Loucy (cell line): ENCODE measurements around the gene GAK.

Experiments
- H2AFZ ChIP-seq: fragments of 200-600 bp; sonication (generic); 2 replicates; pipeline ENCODE4 v1.6.0; 2016; ENCODE audit warnings: antibody characterized with exemption, mild to moderate bottlenecking, low read length, moderate library complexity
- H3F3A ChIP-seq: fragments of 200-600 bp; 2 replicates; pipeline ENCODE4 v1.6.0; 2016; ENCODE audit warnings: antibody characterized with exemption, low read depth, mild to moderate bottlenecking
- H3K27me3 ChIP-seq: fragments of 200-600 bp; sonication (generic); 2 replicates; pipeline ENCODE4 v1.6.1; 2014; ENCODE audit warnings: low read length, mild to moderate bottlenecking; ENCODE audit not compliant: insufficient read depth, poor library complexity, severe bottlenecking
- H3K36me3 ChIP-seq: fragments of 200-600 bp; sonication (generic); 2 replicates; pipeline ENCODE4 v1.6.1; 2016; ENCODE audit warnings: low read length; ENCODE audit not compliant: insufficient read depth
- H3K4me1 ChIP-seq: fragments of 200-600 bp; sonication (generic); 2 replicates; pipeline ENCODE4 v1.5.1; 2014; ENCODE audit warnings: low read length, mild to moderate bottlenecking; ENCODE audit not compliant: insufficient read depth, poor library complexity, severe bottlenecking
- H3K4me2 ChIP-seq: fragments of 200-600 bp; sonication (generic); 2 replicates; pipeline ENCODE4 v1.6.0; 2014; ENCODE audit warnings: antibody characterized with exemption, low read length, low read depth, mild to moderate bottlenecking; ENCODE audit not compliant: poor library complexity, severe bottlenecking
- H3K4me3 ChIP-seq: fragments of 200-600 bp; sonication (generic); 2 replicates; pipeline ENCODE4 v1.5.1; 2014; ENCODE audit warnings: low read length, mild to moderate bottlenecking, mixed read lengths; ENCODE audit not compliant: poor library complexity, severe bottlenecking
- H3K79me2 ChIP-seq: fragments of 200-600 bp; sonication (generic); 2 replicates; pipeline ENCODE4 v1.6.1; 2014; ENCODE audit warnings: low read length; ENCODE audit not compliant: insufficient read depth
- H3K9ac ChIP-seq: fragments of 200-600 bp; sonication (generic); 2 replicates; pipeline ENCODE4 v1.6.0; 2014; ENCODE audit warnings: mild to moderate bottlenecking, low read depth, low read length, moderate library complexity; ENCODE audit not compliant: poor library complexity, severe bottlenecking
- H3K9me2 ChIP-seq: fragments of 200-600 bp; sonication (generic); replicated peaks from 2 replicates; pipeline ENCODE4 v1.6.1; 2016; ENCODE audit warnings: low read depth, low read length, mixed read lengths
- H3K9me3 ChIP-seq: fragments of 200-600 bp; sonication (generic); 2 replicates; pipeline ENCODE4 v1.6.1; 2014; ENCODE audit warnings: mild to moderate bottlenecking, antibody characterized with exemption, low read length, low read depth; ENCODE audit not compliant: insufficient read depth
- H4K20me1 ChIP-seq: fragments of 200-600 bp; sonication (generic); 2 replicates; pipeline ENCODE4 v1.6.0; 2014; ENCODE audit warnings: antibody characterized with exemption, low read length, mild to moderate bottlenecking; ENCODE audit not compliant: insufficient read depth, poor library complexity, severe bottlenecking
- EZH2phosphoT487 ChIP-seq: fragments of 200-600 bp; IDR thresholded peaks from 2 replicates; pipeline ENCODE4 v1.6.1; 2018; ENCODE audit warnings: antibody characterized with exemption, mild to moderate bottlenecking, moderate library complexity, borderline replicate concordance
- TF ChIP-seq, protein P1 (sequence below): fragments of 200-600 bp; sonication (generic); conservative IDR thresholded peaks from 2 replicates; pipeline ENCODE4 v1.5.1; 2014; ENCODE audit warnings: mild to moderate bottlenecking, antibody characterized with exemption, low read length

The GAK gene

DNA sequence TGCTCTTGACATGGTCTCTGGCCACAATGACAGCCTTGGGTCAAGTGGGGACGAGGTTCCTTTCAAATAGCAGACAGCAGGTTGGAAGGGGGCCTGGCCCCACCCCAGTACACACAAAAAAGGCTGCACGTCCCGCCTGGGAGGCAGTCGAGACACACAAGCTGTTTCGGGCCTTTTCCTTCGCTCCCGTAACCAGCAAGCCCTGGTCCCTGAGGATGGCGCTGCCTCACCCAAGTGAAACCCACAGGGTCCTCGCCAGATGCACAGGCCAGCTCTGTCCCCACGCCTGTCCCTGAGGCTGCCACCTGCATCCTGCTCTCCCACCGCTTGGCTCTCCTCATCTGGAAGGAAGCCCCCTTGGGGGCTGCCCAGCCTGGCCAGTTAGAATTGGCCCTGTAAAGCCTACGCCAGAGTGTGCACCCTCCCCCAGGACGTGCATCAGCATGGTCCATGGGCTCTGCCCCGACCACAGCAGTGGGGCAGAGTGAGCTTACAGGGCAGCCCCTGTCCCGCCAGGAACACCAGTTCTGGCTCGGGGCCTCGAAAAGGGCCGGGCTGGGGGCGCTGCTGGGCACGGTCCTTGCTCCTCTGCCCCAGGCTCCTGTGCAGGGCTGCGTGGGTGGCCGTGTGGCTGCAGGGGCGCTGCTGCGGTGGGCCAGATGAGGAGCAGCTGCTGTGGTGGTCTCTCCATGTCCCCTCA, 108.2 kb downstream of the GAK start:
- Histone ChIP-seq H3K4me1 (no peaks in the 10 kb centered on the region), H3K27me3 (no peaks in the 10 kb centered on the region), H3K9me2 (no peaks in the 10 kb centered on the region), H3K79me2 (no peaks in the 10 kb centered on the region), H2AFZ (no peak overlapping the region), H4K20me1 (no peaks in the 10 kb centered on the region), H3K9me3 (peaks cover 8% of the 10 kb centered on the region; the same call in 1 of the 2 replicates), H3K4me2 (no peak overlapping the region), H3F3A (no peaks in the 10 kb centered on the region), H3K4me3 (no peak overlapping the region), H3K9ac (no peak overlapping the region), H3K36me3 (no peaks in the 10 kb centered on the region)
- TF ChIP-seq EZH2phosphoT487: no peak
- TF ChIP-seq, protein P1, sequence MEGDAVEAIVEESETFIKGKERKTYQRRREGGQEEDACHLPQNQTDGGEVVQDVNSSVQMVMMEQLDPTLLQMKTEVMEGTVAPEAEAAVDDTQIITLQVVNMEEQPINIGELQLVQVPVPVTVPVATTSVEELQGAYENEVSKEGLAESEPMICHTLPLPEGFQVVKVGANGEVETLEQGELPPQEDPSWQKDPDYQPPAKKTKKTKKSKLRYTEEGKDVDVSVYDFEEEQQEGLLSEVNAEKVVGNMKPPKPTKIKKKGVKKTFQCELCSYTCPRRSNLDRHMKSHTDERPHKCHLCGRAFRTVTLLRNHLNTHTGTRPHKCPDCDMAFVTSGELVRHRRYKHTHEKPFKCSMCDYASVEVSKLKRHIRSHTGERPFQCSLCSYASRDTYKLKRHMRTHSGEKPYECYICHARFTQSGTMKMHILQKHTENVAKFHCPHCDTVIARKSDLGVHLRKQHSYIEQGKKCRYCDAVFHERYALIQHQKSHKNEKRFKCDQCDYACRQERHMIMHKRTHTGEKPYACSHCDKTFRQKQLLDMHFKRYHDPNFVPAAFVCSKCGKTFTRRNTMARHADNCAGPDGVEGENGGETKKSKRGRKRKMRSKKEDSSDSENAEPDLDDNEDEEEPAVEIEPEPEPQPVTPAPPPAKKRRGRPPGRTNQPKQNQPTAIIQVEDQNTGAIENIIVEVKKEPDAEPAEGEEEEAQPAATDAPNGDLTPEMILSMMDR: no peak

DNA sequence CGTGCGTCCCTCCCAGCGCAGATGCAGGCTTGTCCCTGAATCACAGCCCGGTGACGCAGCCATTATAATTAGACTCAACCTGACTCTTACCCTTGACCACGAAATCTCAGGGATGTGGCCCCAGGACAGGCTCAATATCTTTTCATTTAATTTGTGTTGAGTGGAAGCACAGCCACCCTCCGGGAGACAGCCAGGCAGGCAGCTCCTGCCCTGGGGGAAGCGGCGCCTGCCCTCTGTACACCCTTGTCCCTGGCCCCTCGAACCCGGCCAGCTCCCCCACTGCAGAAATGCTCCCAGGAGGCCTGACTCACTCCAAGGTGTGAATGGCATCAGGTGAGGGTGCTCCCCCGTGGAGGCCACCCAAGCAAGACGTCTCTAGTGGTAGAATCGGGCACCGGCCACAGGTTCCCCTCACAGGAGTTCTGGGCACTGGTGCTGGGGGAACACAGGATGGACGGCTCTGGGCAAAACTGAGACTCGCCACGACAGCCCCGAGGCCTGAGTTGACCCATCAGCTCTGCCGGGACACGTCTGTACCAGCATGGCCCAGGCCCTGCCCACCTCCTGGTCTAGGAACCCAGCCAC, 108.8 kb downstream of the GAK start:
- H3K4me1 ChIP-seq: no peaks in the 10 kb centered on the region
- H3K9me3 ChIP-seq: peaks cover 6% of the 10 kb centered on the region; the same call in 1 of the 2 replicates
- no peak for TF ChIP-seq EZH2phosphoT487
- TF ChIP-seq, protein P1: no peak
- H3K36me3 ChIP-seq: no peaks in the 10 kb centered on the region
- no peaks in the 10 kb centered on the region for H4K20me1 ChIP-seq
- H3K4me2 ChIP-seq: no peak overlapping the region
- H3K9ac ChIP-seq: no peak overlapping the region
- H3K27me3 ChIP-seq: no peaks in the 10 kb centered on the region
- H3F3A ChIP-seq: no peaks in the 10 kb centered on the region
- H3K79me2 ChIP-seq: no peaks in the 10 kb centered on the region
- H3K4me3 ChIP-seq: no peak overlapping the region
- no peak overlapping the region for H2AFZ ChIP-seq
- H3K9me2 ChIP-seq: no peaks in the 10 kb centered on the region

DNA sequence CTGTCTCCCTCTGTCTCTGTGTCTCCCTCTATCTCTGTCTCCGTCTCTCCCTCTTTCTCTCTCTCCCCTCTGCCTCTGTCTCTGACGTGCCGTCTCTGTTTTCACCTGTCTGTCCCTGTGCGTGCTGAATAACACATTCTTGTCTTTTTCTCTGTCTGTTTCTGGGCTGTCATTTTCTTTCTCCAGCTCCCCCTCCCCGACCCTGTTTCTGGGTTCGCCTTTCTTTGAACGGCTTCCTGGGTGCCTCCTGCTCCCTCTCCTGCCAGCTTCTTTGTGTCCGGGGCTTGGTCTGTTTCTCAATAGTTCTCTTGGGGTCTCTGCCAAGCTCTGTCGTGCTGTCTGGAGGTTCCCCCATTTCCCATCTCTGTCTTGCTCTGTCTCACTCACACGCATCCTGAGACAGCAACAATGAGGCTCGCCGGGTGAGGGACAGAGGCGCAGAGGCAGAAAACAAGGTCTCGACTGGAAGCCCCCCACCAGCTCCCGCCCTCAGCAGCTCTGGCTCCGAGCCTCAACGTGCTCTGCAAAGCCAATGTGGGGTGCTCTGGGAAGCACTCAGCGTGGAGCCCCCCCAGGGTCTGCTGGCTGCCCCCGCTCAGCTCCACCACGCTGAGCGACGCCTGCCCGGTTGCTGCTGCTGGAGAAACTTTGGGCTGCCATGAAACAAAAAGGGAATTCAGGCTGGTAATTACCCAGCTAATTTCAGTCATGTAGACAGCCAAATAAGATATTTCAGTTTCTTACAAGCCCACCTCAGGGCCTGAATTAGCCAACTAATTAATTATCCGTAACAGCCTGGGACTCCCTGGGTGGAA, 109.5 kb downstream of the GAK start:
- Histone ChIP-seq H3K9me2 (no peaks in the 10 kb centered on the region), H4K20me1 (no peaks in the 10 kb centered on the region), H3K4me2 (no peak overlapping the region), H3K9ac (no peak overlapping the region), H3K4me1 (no peaks in the 10 kb centered on the region), H3F3A (no peaks in the 10 kb centered on the region), H3K27me3 (no peaks in the 10 kb centered on the region), H3K36me3 (no peaks in the 10 kb centered on the region), H3K4me3 (no peak overlapping the region), H2AFZ (no peak overlapping the region), H3K9me3 (no peaks in the 10 kb centered on the region; the same call in 1 of the 2 replicates), H3K79me2 (no peaks in the 10 kb centered on the region)
- TF ChIP-seq, protein P1: no peak
- no peak for TF ChIP-seq EZH2phosphoT487
